Calu3 (cell line): Measurements from ENCODE around the gene TIMM17A. TPM values are rescaled to one million over a fixed set of nuclear protein-coding genes. Genes with fewer than 3 reads are reported as not detected.
A peak's percentile ranks its signal among the peaks of the same experiment; 100 is the strongest.

ENCODE experiments used
- BruUV-seq: library from RNA; stranded (reverse); fragments of 400-500 nt; replicated peaks from 2 replicates; lab custom pipeline; 2021; lab: Mats Ljungman, UMichigan
- CTCF ChIA-PET: fragments of 300-600 bp; sonication (Branson Sonifier 250); formaldehyde crosslinking; loops from one replicate; lab custom pipeline; 2022; ENCODE audit warnings: antibody characterized with exemption; lab: Charles Lee
- DNase-seq: peaks from one replicate; pipeline ENCODE4 v3.0.0; 2022
- H3K27ac Mint-ChIP-seq: one replicate; pipeline ENCODE4 v1.8.0; 2022; ENCODE audit warnings: mixed read lengths; ENCODE audit not compliant: unreplicated experiment
- H3K27me3 Mint-ChIP-seq: one replicate; pipeline ENCODE4 v1.8.0; 2022; ENCODE audit warnings: mixed read lengths; ENCODE audit not compliant: unreplicated experiment
- H3K36me3 Mint-ChIP-seq: one replicate; pipeline ENCODE4 v1.8.0; 2022; ENCODE audit warnings: mild to moderate bottlenecking, moderate library complexity, mixed read lengths; ENCODE audit not compliant: insufficient read depth, unreplicated experiment
- H3K4me1 Mint-ChIP-seq: one replicate; pipeline ENCODE4 v1.8.0; 2022; ENCODE audit warnings: mild to moderate bottlenecking, low read depth, mixed read lengths; ENCODE audit not compliant: unreplicated experiment
- H3K4me3 Mint-ChIP-seq: one replicate; pipeline ENCODE4 v1.8.0; 2022; ENCODE audit warnings: mild to moderate bottlenecking, low read depth, moderate library complexity, mixed read lengths; ENCODE audit not compliant: unreplicated experiment
- H3K9me3 Mint-ChIP-seq: one replicate; pipeline ENCODE4 v1.8.0; 2022; ENCODE audit warnings: low read depth, mixed read lengths; ENCODE audit not compliant: unreplicated experiment
- CTCF ChIP-seq: fragments of 200-600 bp; IDR thresholded peaks from one replicate; pipeline ENCODE4 v1.8.0; 2022; ENCODE audit warnings: antibody characterized with exemption; ENCODE audit not compliant: unreplicated experiment
- intact Hi-C: fragments of 100-400 bp; cut with micrococcal nuclease; formaldehyde crosslinking; loops from one replicate; pipeline ENCODE4 v1.10.0; 2022; ENCODE audit not compliant: unreplicated experiment
- total RNA-seq: library from RNA; stranded (reverse); gene quantifications from 2 replicates; pipeline ENCODE4 v1.2.3, GENCODE V29; 2022

TIMM17A gene
- total RNA-seq, 1 experiment from 2014 or later: 85.3 TPM

GRCh38 chr1:202013603-202014002 is 58.3 kb downstream of the TIMM17A start:
- CTCF ChIA-PET: interaction anchor here (1.9 to 5.3 kb wide), 2 partner anchors 94 to 100 kb away, joined by 4 to 27 read pairs; no protein-coding TSS in a partner anchor
- no peak for TF ChIP-seq CTCF
- Mint-ChIP-seq H3K9me3 (no peaks in the 10 kb centered on the region), H3K27me3 (no peaks in the 10 kb centered on the region), H3K4me1 (peaks cover 61% of the 10 kb centered on the region), H3K4me3 (peak overlapping the region; percentile 92), H3K27ac (peak overlapping the region; percentile 89), H3K36me3 (peaks cover 97% of the 10 kb centered on the region)
- BruUV-seq: no TSS peak
- intact Hi-C loops: no loop called here
- peak; percentile 35 for DNase-seq

GRCh38 chr1:202014060-202014459 is 58.8 kb downstream of the TIMM17A start:
- CTCF ChIA-PET: interaction anchor here (1.3 to 5.3 kb wide), 3 partner anchors 15 to 99 kb away, joined by 4 to 27 read pairs (median 8); no protein-coding TSS in a partner anchor
- peaks cover 98% of the 10 kb centered on the region for H3K36me3 Mint-ChIP-seq
- DNase-seq: no peak
- intact Hi-C loops: no loop called here
- peaks cover 61% of the 10 kb centered on the region for H3K4me1 Mint-ChIP-seq
- H3K27ac Mint-ChIP-seq: peak overlapping the region; percentile 89
- H3K9me3 Mint-ChIP-seq: no peaks in the 10 kb centered on the region
- peak overlapping the region; percentile 92 for H3K4me3 Mint-ChIP-seq
- TF ChIP-seq CTCF: no peak
- no peaks in the 10 kb centered on the region for H3K27me3 Mint-ChIP-seq
- no TSS peak for BruUV-seq

GRCh38 chr1:202014915-202015661 is 59.8 kb downstream of the TIMM17A start:
- CTCF ChIA-PET: interaction anchor here (0.6 to 5.3 kb wide), 6 partner anchors 8 to 98 kb away, joined by 3 to 27 read pairs (median 6); no protein-coding TSS in a partner anchor
- H3K9me3 Mint-ChIP-seq: no peaks in the 10 kb centered on the region
- peak overlapping the region; percentile 92 for H3K4me3 Mint-ChIP-seq
- intact Hi-C loops: no loop called here
- H3K27ac Mint-ChIP-seq: peak overlapping the region; percentile 89
- H3K4me1 Mint-ChIP-seq: peaks cover 59% of the 10 kb centered on the region
- no TSS peak for BruUV-seq
- TF ChIP-seq CTCF: no peak
- no peaks in the 10 kb centered on the region for H3K27me3 Mint-ChIP-seq
- H3K36me3 Mint-ChIP-seq: peaks cover 97% of the 10 kb centered on the region
- DNase-seq: peak; percentile 52

- BruUV-seq: no TSS peak
- intact Hi-C loops: no loop called here
- peaks cover 94% of the 10 kb centered on the region for H3K36me3 Mint-ChIP-seq
- peak overlapping the region; percentile 92 for H3K4me3 Mint-ChIP-seq
- DNase-seq: peak; percentile 24
- CTCF ChIA-PET: interaction anchor here (0.6 to 5.3 kb wide), 5 partner anchors 9 to 98 kb away, joined by 3 to 27 read pairs (median 8); no protein-coding TSS in a partner anchor
- no peaks in the 10 kb centered on the region for H3K9me3 Mint-ChIP-seq
- TF ChIP-seq CTCF: no peak
- no peaks in the 10 kb centered on the region for H3K27me3 Mint-ChIP-seq
- H3K4me1 Mint-ChIP-seq: peaks cover 55% of the 10 kb centered on the region
- H3K27ac Mint-ChIP-seq: peak overlapping the region; percentile 89
Observed at GRCh38 chr1:202015662-202015937, 60.3 kb downstream of the TIMM17A start.
